Measurements from ENCODE around the gene ATAD2B.

DNA sequence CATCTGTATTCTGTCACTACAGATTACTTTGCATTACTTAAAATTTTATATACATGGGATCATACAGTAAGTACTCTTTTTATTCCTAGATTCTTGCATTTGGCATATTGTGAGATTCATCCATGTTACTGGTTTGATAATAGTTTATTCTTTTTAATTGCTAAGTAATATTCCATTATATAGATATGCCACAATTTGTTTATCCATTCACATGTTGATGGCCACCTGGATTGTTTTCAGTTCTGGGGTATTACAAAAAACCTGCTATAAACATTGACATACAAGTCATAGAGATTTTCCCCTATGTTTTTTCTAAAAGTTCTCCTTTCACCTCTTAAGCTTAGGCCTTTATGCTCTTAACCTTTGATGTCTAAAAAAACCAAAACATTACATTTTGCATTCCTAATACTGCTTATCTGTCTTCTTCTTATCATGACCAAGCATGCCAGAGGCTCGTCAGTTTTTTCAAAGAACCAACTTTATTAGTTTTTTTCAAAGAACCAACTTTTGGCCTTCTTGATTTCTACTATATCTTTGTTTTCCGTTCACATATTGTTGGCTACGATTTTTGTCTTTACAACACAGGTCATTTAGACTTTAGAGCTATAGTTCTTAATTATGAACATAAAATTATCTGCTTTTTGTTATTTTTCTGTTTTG is 86.9 kb downstream of the ATAD2B start:
- no peak for TF ChIP-seq EZH2 (IDR thresholded peaks at IDR 0.05; ENCODE audit: insufficient read depth, poor library complexity, severe bottlenecking)
- TF ChIP-seq EZH2phosphoT487 (IDR thresholded peaks at IDR 0.05; ENCODE audit: insufficient read depth, low read depth) = no peak
